Measurements from ENCODE around the gene KPNA1.

Gene KPNA1

DNA sequence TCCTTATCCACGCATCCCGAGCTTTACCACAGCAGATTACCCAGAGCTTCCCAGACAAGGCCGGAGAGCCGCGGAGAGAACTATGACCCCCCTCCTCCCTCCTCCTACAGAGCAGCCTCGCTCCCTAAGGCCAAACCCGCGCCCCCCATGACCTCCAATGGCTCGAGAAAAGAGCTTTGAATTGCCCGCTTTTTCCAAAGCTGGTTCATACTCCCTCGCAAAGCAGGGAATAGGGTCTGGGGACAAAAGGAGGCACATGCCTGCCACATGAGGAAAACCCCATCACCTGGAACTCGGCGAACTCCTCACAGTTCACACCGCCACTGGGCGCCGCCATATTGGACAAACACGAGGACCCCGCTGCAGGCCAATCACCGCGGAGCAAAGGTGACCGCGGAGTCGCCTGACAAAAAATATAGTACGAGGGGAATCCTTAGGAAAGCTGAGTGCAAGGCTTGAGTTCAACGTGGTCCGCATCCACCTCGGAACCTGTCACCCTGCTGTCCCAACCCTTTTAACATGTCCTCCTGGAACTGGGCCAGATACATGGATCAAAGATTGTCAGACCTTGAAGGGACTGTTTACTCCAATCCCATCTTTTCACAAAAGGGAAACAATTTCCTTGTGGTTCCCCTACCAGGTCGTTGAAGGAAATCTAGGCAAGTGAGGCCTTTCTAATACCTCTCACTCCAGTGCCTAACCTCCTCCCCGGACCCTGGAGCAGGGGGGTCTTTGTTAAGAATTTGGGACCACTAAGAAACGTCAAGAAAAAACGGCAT, 131.7 kb downstream of the KPNA1 start, which contains the start of gene MIX23:
TSS of gene MIX23 (minus strand) at position 344 of the 779 bp plus-strand sequence. CDS start at position 337, 7 bp downstream.
- peak; percentile 74 for DNase-seq (ENCODE audit: low read depth)

DNA sequence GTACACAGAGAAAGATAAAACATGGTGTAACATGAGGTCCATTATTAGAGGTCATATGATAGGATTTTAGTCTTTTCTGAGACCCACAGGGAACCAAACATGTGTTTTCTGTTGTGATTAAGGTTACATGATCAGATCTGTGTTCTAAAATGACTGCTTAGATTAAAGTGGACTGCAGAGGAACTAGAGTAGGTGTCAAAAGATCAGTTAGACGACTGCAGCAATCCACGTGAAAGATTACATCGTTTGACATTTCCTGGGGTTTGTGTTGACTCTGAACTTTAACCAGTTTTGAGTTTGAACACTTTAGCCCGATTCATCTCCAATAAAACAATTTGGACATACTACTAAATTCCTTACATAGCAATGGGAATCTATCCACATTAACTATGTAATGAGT, 136.8 kb downstream of the KPNA1 start:
- no peak for DNase-seq (ENCODE audit: low read depth)

DNA sequence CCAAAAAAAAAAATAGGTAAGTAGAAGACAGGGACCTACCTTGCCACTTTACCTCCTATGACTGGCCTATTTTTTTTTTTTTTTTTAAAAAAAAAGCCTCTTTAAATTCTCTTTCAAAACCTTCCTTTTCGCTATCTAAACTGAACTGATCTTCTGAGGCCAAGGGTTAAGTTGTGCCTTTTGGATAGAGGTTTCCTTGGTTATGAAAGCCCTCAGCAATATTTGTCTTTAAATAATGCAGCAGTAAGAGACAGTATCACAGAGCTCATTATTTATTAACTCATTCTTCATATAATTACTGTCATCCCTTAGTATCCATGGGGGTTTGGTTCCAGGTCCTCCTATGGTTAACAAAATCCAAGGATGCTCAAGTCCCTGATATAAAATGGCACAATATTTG, 140.7 kb downstream of the KPNA1 start:
- no peak for DNase-seq (ENCODE audit: low read depth)

All from HS-5 (cell line).